Skeletal muscle satellite cell (primary cell): ENCODE data around the gene UNC13D.
"Not testable (repeated sequence)": the region's sequence is repeated elsewhere in the genome, so short reads cannot be mapped to it uniquely, and the experiment has no call there.

Experiments
- H3K27me3 ChIP-seq: 2 replicates; pipeline ENCODE4 v1.7.0; 2013; ENCODE audit warnings: low read length; ENCODE audit not compliant: control insufficient read depth, insufficient read depth
- H3K36me3 ChIP-seq: 2 replicates; pipeline ENCODE4 v1.7.0; 2013; ENCODE audit warnings: mild to moderate bottlenecking, control low read depth, low read length; ENCODE audit not compliant: insufficient read depth
- H3K4me1 ChIP-seq: 2 replicates; pipeline ENCODE4 v1.7.0; 2013; ENCODE audit warnings: low read length; ENCODE audit not compliant: control insufficient read depth, insufficient read depth
- H3K4me2 ChIP-seq: 2 replicates; pipeline ENCODE4 v1.7.0; 2013; ENCODE audit warnings: mild to moderate bottlenecking, low read length
- H3K4me3 ChIP-seq: 2 replicates; pipeline ENCODE4 v1.7.0; 2013; ENCODE audit warnings: low read length
- H3K9ac ChIP-seq: 2 replicates; pipeline ENCODE4 v1.7.0; 2013; ENCODE audit warnings: mild to moderate bottlenecking, low read depth, low read length, moderate library complexity
- H3K9me3 ChIP-seq: replicated peaks from 2 replicates; pipeline ENCODE4 v1.7.0; 2013; ENCODE audit warnings: mild to moderate bottlenecking, control low read depth, low read length

UNC13D gene

GRCh38 chr17:75855310-75856061, 11.3 kb upstream of the UNC13D start, which contains the start of gene WBP2:
WBP2 (minus strand) TSS chr17:75855335; CDS start chr17:75855297, 38 bp downstream.
- H3K4me1 ChIP-seq: peaks cover 41% of the 10 kb centered on the region
- peak within 1 kb of the TSS; percentile 88 for H3K4me3 ChIP-seq
- peak within 1 kb of the TSS; percentile 97 for H3K4me2 ChIP-seq
- no peaks in the 10 kb centered on the region for H3K27me3 ChIP-seq
- no peaks in the 10 kb centered on the region for H3K9me3 ChIP-seq
- H3K9ac ChIP-seq: peak within 1 kb of the TSS; percentile 91
- no peaks in the 10 kb centered on the region for H3K36me3 ChIP-seq

- peak overlapping the region; percentile 75 for H3K9ac ChIP-seq
- peak overlapping the region; percentile 87 for H3K4me2 ChIP-seq
- H3K4me1 ChIP-seq: peaks cover 43% of the 10 kb centered on the region
- H3K9me3 ChIP-seq: no peaks in the 10 kb centered on the region
- H3K36me3 ChIP-seq: peaks cover under 1% of the 10 kb centered on the region
- peak overlapping the region; percentile 71 for H3K4me3 ChIP-seq
- H3K27me3 ChIP-seq: no peaks in the 10 kb centered on the region
Observed at GRCh38 chr17:75854881-75855309, 10.7 kb upstream of the UNC13D start.

- Histone ChIP-seq H3K4me3 (peak overlapping the region; percentile 71), H3K36me3 (peaks cover 7% of the 10 kb centered on the region), H3K9ac (peak overlapping the region; percentile 75), H3K27me3 (no peaks in the 10 kb centered on the region), H3K4me2 (peak overlapping the region; percentile 87), H3K9me3 (no peaks in the 10 kb centered on the region), H3K4me1 (peaks cover 48% of the 10 kb centered on the region)
Observed at GRCh38 chr17:75854101-75854748, 10.0 kb upstream of the UNC13D start.

- H3K4me2 ChIP-seq: peak overlapping the region; percentile 71
- H3K4me1 ChIP-seq: peaks cover 53% of the 10 kb centered on the region
- H3K9ac ChIP-seq: peak overlapping the region; percentile 47
- no peaks in the 10 kb centered on the region for H3K27me3 ChIP-seq
- H3K9me3 ChIP-seq: no peaks in the 10 kb centered on the region
- H3K4me3 ChIP-seq: no peak overlapping the region
- H3K36me3 ChIP-seq: peaks cover 15% of the 10 kb centered on the region
Observed at GRCh38 chr17:75853433-75853832, 9.2 kb upstream of the UNC13D start.

- Histone ChIP-seq H3K4me2 (peak overlapping the region; percentile 17), H3K4me1 (peaks cover 53% of the 10 kb centered on the region), H3K36me3 (peaks cover 33% of the 10 kb centered on the region), H3K9ac (peak overlapping the region; percentile 25)
- H3K27me3 ChIP-seq, H3K9me3 ChIP-seq, H3K4me3 ChIP-seq: not testable (repeated sequence)
Observed at GRCh38 chr17:75851693-75851991, 7.4 kb upstream of the UNC13D start.

GRCh38 chr17:75850928-75851692, 6.9 kb upstream of the UNC13D start:
- no peaks in the 10 kb centered on the region for H3K9me3 ChIP-seq
- peak overlapping the region; percentile 25 for H3K9ac ChIP-seq
- no peaks in the 10 kb centered on the region for H3K27me3 ChIP-seq
- H3K36me3 ChIP-seq: peaks cover 36% of the 10 kb centered on the region
- peak overlapping the region; percentile 17 for H3K4me2 ChIP-seq
- peaks cover 49% of the 10 kb centered on the region for H3K4me1 ChIP-seq
- H3K4me3 ChIP-seq: no peak overlapping the region

GRCh38 chr17:75849724-75850123, 5.5 kb upstream of the UNC13D start:
- Histone ChIP-seq H3K9me3 (no peaks in the 10 kb centered on the region), H3K4me2 (no peak overlapping the region), H3K9ac (no peak overlapping the region), H3K4me1 (peaks cover 61% of the 10 kb centered on the region), H3K36me3 (peaks cover 39% of the 10 kb centered on the region), H3K27me3 (no peaks in the 10 kb centered on the region), H3K4me3 (no peak overlapping the region)

- Histone ChIP-seq H3K9me3 (no peaks in the 10 kb centered on the region), H3K4me2 (no peak overlapping the region), H3K9ac (no peak overlapping the region), H3K4me1 (peaks cover 57% of the 10 kb centered on the region), H3K36me3 (peaks cover 39% of the 10 kb centered on the region), H3K27me3 (no peaks in the 10 kb centered on the region), H3K4me3 (no peak overlapping the region)
Observed at GRCh38 chr17:75849279-75849646, 5.1 kb upstream of the UNC13D start.

GRCh38 chr17:75848523-75849278, 4.5 kb upstream of the UNC13D start:
- peaks cover 52% of the 10 kb centered on the region for H3K4me1 ChIP-seq
- no peaks in the 10 kb centered on the region for H3K27me3 ChIP-seq
- H3K4me3 ChIP-seq: no peak overlapping the region
- no peaks in the 10 kb centered on the region for H3K9me3 ChIP-seq
- H3K36me3 ChIP-seq: peaks cover 39% of the 10 kb centered on the region
- H3K4me2 ChIP-seq: no peak overlapping the region
- no peak overlapping the region for H3K9ac ChIP-seq

- Histone ChIP-seq H3K4me3 (no peak overlapping the region), H3K9ac (no peak overlapping the region), H3K4me1 (peaks cover 44% of the 10 kb centered on the region), H3K27me3 (no peaks in the 10 kb centered on the region), H3K36me3 (peaks cover 39% of the 10 kb centered on the region), H3K9me3 (no peaks in the 10 kb centered on the region), H3K4me2 (no peak overlapping the region)
Observed at GRCh38 chr17:75847614-75848522, 3.7 kb upstream of the UNC13D start.
